SU-DHL-6 (cell line): ENCODE data around the gene LGR6.

Source experiments
- H2AFZ ChIP-seq: fragments of 200-600 bp; sonication (generic); 2 replicates; pipeline ENCODE4 v1.6.1; 2014; ENCODE audit warnings: low read depth, mild to moderate bottlenecking, moderate library complexity, mixed read lengths, antibody characterized with exemption, low read length; ENCODE audit not compliant: severe bottlenecking
- H3F3A ChIP-seq: fragments of 200-600 bp; shearing (Covaris generic); 2 replicates; pipeline ENCODE4 v1.6.0; 2016; ENCODE audit warnings: antibody characterized with exemption, mild to moderate bottlenecking; ENCODE audit not compliant: insufficient read depth
- H3K27ac ChIP-seq: fragments of 200-600 bp; sonication (generic); 2 replicates; pipeline ENCODE4 v1.5.1; 2016; ENCODE audit warnings: low read depth, mild to moderate bottlenecking, low read length, moderate library complexity, mixed read lengths
- H3K27me3 ChIP-seq: fragments of 200-600 bp; sonication (generic), shearing (Covaris generic); 2 replicates; pipeline ENCODE4 v1.6.0; 2014; ENCODE audit warnings: mild to moderate bottlenecking, low read length
- H3K36me3 ChIP-seq: fragments of 200-600 bp; sonication (generic); 2 replicates; pipeline ENCODE4 v1.6.1; 2014; ENCODE audit warnings: mild to moderate bottlenecking, low read length, mixed read lengths
- H3K4me2 ChIP-seq: fragments of 300-600, 200-600 bp; shearing (Covaris generic), sonication (generic); 2 replicates; pipeline ENCODE4 v1.6.0; 2014; ENCODE audit warnings: low read length, low read depth, mild to moderate bottlenecking; ENCODE audit not compliant: poor library complexity, severe bottlenecking
- H3K4me3 ChIP-seq: fragments of 200-600 bp; sonication (generic); 2 replicates; pipeline ENCODE4 v1.5.1; 2014; ENCODE audit warnings: antibody characterized with exemption, low read length, mild to moderate bottlenecking, mixed read lengths; ENCODE audit not compliant: insufficient read depth, poor library complexity, severe bottlenecking
- H3K79me2 ChIP-seq: fragments of 200-600 bp; sonication (generic); 2 replicates; pipeline ENCODE4 v1.6.1; 2014; ENCODE audit warnings: mild to moderate bottlenecking, low read length, moderate library complexity; ENCODE audit not compliant: insufficient read depth
- H3K9ac ChIP-seq: fragments of 200-600 bp; sonication (generic); 2 replicates; pipeline ENCODE4 v1.7.0; 2014; ENCODE audit warnings: mild to moderate bottlenecking, low read length
- H3K9me2 ChIP-seq: fragments of 200-600 bp; sonication (generic); replicated peaks from 2 replicates; pipeline ENCODE4 v1.6.1; 2014; ENCODE audit warnings: low read length; ENCODE audit not compliant: insufficient read depth
- H3K9me3 ChIP-seq: fragments of 200-600 bp; sonication (generic); 2 replicates; pipeline ENCODE4 v1.6.1; 2014; ENCODE audit warnings: low read length, mixed read lengths; ENCODE audit not compliant: insufficient read depth
- H4K20me1 ChIP-seq: fragments of 200-600 bp; sonication (generic); 2 replicates; pipeline ENCODE4 v1.6.1; 2014; ENCODE audit warnings: low read depth, mild to moderate bottlenecking, antibody characterized with exemption, low read length, moderate library complexity, mixed read lengths
- CTCF ChIP-seq: fragments of 200-600 bp; sonication (generic); IDR thresholded peaks from one replicate; pipeline ENCODE4 v1.5.1; 2017; ENCODE audit warnings: antibody characterized with exemption, mild to moderate bottlenecking, low read length, moderate library complexity; ENCODE audit not compliant: insufficient read depth, poor library complexity, severe bottlenecking
- EZH2phosphoT487 ChIP-seq: fragments of 200-600 bp; sonication (generic), shearing (Covaris generic); conservative IDR thresholded peaks from 2 replicates; pipeline ENCODE4 v1.6.1; 2018; ENCODE audit warnings: mild to moderate bottlenecking, antibody characterized with exemption, low read length, moderate library complexity, mixed read lengths

LGR6 gene

GRCh38 chr1:202217516-202217915, 23.9 kb downstream of the LGR6 start:
- no peak for TF ChIP-seq CTCF
- TF ChIP-seq EZH2phosphoT487, result no peak
- H3K27ac ChIP-seq, result no peak overlapping the region
- no peaks in the 10 kb centered on the region for H3K9me3 ChIP-seq
- no peak overlapping the region for H2AFZ ChIP-seq
- no peaks in the 10 kb centered on the region for H3K79me2 ChIP-seq
- no peaks in the 10 kb centered on the region for H3K9me2 ChIP-seq
- H3K27me3 ChIP-seq, result no peaks in the 10 kb centered on the region
- no peaks in the 10 kb centered on the region for H3F3A ChIP-seq
- no peaks in the 10 kb centered on the region for H3K36me3 ChIP-seq
- H3K4me3 ChIP-seq, result no peak overlapping the region
- no peak overlapping the region for H3K4me2 ChIP-seq
- no peaks in the 10 kb centered on the region for H4K20me1 ChIP-seq
- no peak overlapping the region for H3K9ac ChIP-seq

DNA sequence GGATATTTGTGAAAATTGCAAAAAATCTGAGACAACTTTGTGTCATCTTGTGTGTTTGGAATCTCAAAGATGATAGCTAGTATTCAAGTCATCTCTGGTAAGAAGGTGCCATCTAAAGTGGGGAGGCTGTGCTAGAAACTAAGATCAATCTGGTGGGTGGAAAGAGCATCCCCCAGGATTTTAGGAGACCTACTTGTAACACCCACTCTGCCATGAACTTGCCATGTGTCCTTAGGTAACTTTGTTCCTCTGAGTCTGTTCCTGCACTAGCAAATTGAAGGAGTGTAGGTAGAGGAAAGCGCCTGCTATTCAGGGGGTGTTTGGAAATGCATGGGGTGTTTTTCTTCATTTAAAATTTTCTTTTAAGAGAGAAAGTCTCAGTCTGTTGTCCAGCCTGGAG, 24.4 kb downstream of the LGR6 start:
- TF ChIP-seq EZH2phosphoT487, result no peak
- TF ChIP-seq CTCF, result no peak

DNA sequence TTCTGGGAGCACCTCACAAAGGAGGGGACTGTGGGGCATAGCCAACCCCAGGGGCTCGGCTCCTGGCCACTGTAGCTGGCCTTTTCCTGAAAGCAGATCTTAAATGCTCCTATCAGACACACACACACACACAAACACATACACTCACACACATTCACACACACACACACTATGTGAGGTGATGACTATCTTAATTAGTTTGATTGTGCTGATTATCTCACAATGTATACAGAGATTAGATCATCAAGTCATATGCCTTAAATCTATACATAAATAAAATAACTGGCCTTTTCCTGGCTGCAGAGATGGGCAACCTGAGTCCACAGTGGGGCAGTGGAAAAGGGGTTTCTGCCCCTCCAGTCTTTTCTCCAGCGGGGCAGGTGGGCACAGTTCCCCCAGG, 27.1 kb downstream of the LGR6 start:
- Histone ChIP-seq H2AFZ (no peak overlapping the region), H3K9me2 (no peaks in the 10 kb centered on the region), H3K9me3 (no peaks in the 10 kb centered on the region), H3F3A (no peaks in the 10 kb centered on the region), H3K9ac (no peak overlapping the region), H3K79me2 (no peaks in the 10 kb centered on the region), H3K4me3 (no peak overlapping the region), H3K27ac (no peak overlapping the region), H3K4me2 (no peak overlapping the region), H4K20me1 (no peaks in the 10 kb centered on the region), H3K36me3 (no peaks in the 10 kb centered on the region), H3K27me3 (no peaks in the 10 kb centered on the region)
- TF ChIP-seq EZH2phosphoT487, result no peak
- no peak for TF ChIP-seq CTCF

More for the DNA sequence above, 24.4 kb downstream of the LGR6 start:
- no peaks in the 10 kb centered on the region for H3K36me3 ChIP-seq
- no peaks in the 10 kb centered on the region for H3K9me2 ChIP-seq
- no peaks in the 10 kb centered on the region for H3F3A ChIP-seq
- H3K27ac ChIP-seq, result no peak overlapping the region
- H4K20me1 ChIP-seq, result no peaks in the 10 kb centered on the region
- no peaks in the 10 kb centered on the region for H3K79me2 ChIP-seq
- H3K27me3 ChIP-seq, result no peaks in the 10 kb centered on the region
- no peak overlapping the region for H3K4me2 ChIP-seq
- no peaks in the 10 kb centered on the region for H3K9me3 ChIP-seq
- H3K9ac ChIP-seq, result no peak overlapping the region
- H3K4me3 ChIP-seq, result no peak overlapping the region
- H2AFZ ChIP-seq, result no peak overlapping the region
